SK-N-DZ (cell line): ENCODE measurements around the gene APMAP.

ENCODE experiments used
- DNase-seq: peaks from one replicate; pipeline ENCODE4 v3.0.0-alpha.2; 2015; ENCODE audit warnings: low spot score

APMAP gene

GRCh38 chr20:24987873-24988835 lies 4.4 kb downstream of the APMAP start:
- no peak for DNase-seq

DNA sequence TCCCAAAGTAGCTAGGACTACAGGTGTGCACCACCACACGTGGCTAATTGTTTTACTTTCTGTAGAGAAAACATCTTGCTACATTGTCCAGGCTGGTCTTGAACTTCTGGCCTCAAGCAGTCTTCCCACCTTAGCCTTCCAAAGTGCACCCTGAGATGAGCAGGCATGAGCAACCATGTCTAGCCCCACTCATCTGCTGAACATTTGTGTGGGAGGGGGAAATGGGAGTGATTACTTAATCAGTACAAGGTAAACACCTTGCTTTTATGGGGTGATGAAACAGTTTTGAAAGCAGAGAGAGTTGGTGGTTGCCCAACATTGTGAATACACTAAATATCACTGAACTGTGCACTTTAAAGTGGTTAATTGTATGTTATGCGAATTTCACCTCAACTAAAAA lies 5.3 kb downstream of the APMAP start:
- DNase-seq: no peak

GRCh38 chr20:24986436-24987015 lies 6.0 kb downstream of the APMAP start:
- DNase-seq: no peak

DNA sequence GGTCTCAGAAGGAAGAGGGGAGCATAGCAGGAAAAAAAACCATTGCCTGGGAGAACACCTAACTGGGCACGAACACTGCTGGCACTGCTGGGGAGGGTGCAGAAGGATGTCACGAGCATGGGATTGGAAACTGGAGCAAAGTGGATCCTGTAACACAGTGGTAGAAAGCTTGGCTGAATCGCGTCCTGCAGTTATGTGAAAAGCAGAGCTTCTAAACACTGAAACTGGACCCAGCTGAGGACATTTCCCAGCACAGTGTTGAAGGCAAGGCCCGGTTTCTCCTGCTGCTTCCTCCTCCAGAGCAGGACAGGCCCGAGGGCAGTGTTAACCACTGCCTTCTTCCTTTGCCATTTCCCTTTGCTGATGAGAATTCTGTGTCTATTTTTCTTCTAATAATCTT lies 6.7 kb downstream of the APMAP start:
- DNase-seq: no peak

GRCh38 chr20:24984961-24985640 lies 7.5 kb downstream of the APMAP start:
- DNase-seq: no peak

- DNase-seq: no peak
These were observed 8.7 kb downstream of the APMAP start for GRCh38 chr20:24983896-24984295.

DNA sequence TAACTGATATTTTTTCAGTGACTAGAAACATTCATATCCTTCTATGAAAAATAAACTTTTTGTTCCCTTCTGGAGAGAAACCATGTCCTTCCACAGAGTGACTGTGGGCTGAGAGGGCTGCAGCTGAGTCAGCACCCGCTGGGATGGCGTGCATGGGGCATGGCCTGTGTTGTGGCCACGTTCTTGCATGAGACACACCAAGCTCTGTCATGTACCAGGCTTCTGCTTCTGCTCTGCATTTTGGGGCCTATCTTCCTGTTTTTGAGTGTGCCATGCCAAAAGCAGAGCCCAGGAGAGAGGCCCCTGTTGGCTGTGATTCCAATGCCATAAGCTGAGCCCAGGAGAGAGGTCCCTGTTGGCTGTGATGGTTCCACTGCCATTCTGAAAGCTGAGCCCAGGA lies 10.8 kb downstream of the APMAP start:
- no peak for DNase-seq

GRCh38 chr20:24981282-24981681 lies 11.3 kb downstream of the APMAP start:
- DNase-seq: no peak

- no peak for DNase-seq
These were observed 12.1 kb downstream of the APMAP start for GRCh38 chr20:24980291-24981053.

DNA sequence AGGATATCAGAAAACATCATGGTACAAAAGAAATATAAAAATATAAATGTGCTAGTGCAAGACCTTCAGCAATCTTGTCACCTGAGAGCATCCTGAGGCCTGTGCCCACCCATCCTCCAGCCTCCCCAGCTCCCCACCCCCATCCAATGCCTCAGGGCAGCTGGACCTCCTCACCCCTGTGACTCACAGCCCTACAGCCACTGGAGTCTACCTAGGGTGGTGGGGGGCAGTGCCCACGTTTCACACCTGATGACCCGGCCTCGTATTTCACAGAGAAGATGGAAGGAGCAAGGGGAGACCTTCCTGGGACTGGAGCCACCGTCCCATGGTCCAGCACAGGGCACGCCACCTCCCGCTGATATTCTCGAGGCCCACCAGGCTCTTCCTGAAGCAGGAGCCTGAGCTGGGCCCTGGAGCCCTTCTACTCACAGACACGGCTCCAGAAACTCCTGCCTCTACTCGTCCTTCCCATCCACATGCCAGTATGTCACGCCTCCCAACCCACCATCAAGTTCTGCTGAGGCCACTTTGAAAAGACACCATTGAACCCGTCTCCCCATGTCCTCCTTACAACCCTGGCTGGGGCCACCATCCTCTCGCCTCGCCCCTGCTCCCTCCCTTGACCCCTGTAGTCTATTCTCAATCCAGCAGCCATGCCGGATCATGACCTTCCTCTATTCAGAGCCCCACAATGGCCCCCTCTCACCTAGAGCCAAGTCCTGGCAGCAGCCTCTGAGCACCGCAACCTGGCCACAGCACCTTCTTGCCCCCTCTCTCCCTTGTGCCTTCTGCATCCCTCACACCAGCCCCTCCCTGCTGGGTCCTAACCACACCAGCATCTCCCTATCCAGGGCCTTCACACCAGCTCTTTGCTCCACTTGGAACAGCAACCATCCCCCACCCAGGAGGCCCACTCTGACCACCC lies 13.3 kb downstream of the APMAP start:
- no peak for DNase-seq

GRCh38 chr20:24978513-24978912 lies 14.0 kb downstream of the APMAP start:
- no peak for DNase-seq

- no peak for DNase-seq
These were observed 14.8 kb downstream of the APMAP start for GRCh38 chr20:24977797-24978196.

- no peak for DNase-seq
These were observed 15.2 kb downstream of the APMAP start for GRCh38 chr20:24977336-24977735.

- no peak for DNase-seq
These were observed 20.2 kb downstream of the APMAP start for GRCh38 chr20:24972341-24972740.

GRCh38 chr20:24971376-24972101 lies 21.0 kb downstream of the APMAP start:
- DNase-seq: no peak

DNA sequence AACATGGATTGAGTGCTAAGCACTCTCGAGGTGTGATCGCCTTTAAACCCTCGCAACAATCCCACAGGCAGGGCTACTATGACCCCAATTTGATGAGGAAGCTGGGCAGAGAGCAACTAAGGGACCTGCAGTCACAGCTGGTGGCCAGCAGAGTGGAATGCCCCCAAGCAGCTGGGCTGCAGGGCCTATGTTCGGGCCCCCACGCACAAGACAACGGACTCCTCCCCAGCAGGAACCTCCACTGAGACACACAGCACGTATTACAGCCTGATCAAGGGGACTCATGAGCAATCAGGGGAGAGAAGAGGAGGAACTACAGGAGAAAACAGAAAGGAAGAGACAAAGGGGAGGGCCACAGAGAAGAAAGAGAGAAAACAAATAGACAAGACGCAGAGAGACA lies 21.8 kb downstream of the APMAP start:
- no peak for DNase-seq

DNA sequence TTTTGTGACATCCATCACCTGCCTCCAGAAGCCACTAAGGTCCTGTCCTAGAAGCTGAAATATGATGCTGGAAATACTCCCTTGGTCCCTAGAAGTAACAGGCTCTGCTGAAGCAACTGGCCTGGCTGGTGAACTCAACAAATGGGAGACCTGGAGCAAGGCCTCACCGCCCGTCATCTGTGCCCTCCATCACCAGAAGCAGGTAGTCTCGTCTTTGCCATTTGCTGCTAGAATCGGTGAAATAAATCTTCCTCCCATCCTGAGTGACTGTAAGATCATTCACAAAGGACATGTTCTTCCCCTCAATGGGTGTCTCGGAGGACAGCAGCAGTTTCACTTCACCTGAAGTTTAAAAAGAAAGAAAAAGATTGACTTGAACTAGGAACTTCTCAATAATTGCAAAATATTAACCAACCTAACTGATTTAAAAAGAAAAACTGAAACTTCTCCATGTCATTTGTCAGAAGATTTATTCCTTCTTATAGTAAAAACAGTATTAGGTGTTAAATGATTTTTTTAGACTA lies 22.5 kb downstream of the APMAP start:
- DNase-seq: no peak

GRCh38 chr20:24969186-24970029 lies 23.1 kb downstream of the APMAP start:
- no peak for DNase-seq
